Measurements from ENCODE around the gene MARCHF2.

Gene MARCHF2

GRCh38 chr19:8488365-8488764, 75.3 kb downstream of the MARCHF2 start:
- peaks cover 65% of the 10 kb centered on the region for H3K36me3 ChIP-seq (ENCODE audit: insufficient read depth, low read depth, low read length)
- no peak overlapping the region for H3K27ac ChIP-seq (ENCODE audit: low read length)
- H3K9ac ChIP-seq (ENCODE audit: low read depth, low read length) = no peak overlapping the region
- no peaks in the 10 kb centered on the region for H3K9me3 ChIP-seq (ENCODE audit: insufficient read depth, low read depth, low read length)
- H3K4me1 ChIP-seq (ENCODE audit: insufficient read depth, low read length) = no peaks in the 10 kb centered on the region
- no peaks in the 10 kb centered on the region for H3K27me3 ChIP-seq (ENCODE audit: insufficient read depth, low read length)
- no peak overlapping the region for H3K4me3 ChIP-seq (ENCODE audit: low read length)

Measured in iPS-20b (cell line).